ENCODE data around the gene SDK2.

SDK2 gene

DNA sequence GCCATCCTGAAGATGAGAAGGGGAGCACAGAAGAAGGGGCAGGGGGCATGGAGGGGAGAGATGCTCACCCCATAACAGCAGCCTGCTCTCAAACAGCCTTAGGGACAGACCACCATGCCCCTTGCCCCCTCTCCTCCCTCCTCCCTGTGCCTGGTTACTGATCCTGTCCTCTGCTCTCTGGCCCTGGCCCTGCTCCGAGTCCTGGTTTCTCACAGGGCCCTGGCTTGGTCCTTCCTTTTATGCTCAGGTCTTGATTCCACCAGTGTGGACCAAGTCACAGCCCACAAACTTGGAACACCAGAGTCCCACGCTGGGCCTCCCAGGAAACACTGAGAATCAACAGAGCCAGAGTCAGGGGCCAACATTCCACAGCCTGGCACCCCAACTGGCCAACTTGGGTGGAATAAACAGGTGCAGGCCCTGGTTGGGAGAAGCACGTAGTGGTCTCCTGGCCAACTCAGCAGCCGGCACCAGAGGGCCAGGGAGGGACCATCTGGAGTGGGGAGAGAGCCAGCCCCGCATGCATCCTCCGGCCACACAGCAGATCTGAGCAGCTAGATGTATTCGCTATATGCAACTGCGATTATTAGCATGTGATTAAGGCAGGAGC, 287.6 kb downstream of the SDK2 start:
- DNase-seq = no peak

- DNase-seq = no peak
Measured at GRCh38 chr17:73354423-73355284, 289.6 kb downstream of the SDK2 start.

DNA sequence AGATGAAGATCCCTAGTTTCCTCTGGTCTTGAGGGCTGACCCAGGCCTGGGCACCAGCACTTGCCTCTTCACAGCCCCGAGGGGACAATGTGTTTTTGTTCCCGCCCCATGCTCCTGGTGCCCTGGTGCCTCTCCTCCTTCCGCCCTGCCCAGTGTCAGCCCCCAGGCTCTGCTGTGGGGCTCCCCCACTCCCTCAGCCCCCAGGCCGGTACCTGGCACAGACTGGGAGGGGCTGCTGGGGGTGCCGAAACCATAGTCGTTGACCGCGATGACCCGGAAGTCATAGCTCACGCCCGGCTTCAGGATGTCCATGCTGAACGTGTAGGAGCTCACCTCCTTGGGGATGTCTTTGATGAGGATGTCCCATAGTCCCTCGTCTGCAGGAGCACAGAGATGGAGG, 292.0 kb downstream of the SDK2 start:
- no peak for DNase-seq

DNA sequence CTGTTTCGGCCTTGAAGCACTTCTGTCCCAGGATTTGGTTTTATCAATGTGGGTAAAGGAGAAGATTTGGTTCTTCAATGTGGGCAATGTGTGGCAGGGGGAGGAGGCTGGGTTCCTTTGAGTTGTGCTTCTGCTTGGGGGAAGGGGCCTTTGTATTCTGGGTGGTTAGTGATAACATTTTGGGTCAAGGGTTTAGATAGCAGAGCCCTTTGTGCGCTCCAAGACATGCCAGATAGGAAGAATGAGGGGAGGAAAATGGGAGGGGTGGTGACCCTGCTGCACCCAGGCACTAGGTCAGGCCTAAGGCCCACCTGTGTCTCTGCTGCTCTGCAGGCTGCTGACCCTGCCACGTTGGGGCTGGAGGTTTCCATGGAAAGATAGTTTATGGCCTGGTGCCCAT, 292.5 kb downstream of the SDK2 start:
- no peak for DNase-seq

DNA sequence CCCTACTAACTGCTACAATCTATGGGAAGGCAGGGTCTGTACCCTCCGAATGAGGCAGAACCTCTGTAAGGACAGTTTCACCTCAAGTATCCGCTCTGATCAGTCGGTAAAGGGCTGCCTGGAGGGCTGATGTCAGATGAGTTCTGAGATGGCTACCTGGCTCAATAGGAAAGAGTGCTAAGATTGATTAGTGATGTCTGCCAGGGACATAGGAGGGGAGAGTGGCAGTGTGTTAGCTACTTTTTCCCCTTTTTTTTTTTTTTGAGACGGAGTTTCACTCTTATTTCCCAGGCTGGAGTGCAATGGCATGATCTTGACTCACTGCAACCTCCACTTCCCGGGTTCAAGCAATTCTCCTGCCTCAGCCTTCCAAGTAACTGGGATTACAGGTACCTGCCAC, 293.4 kb downstream of the SDK2 start:
- no peak for DNase-seq

DNA sequence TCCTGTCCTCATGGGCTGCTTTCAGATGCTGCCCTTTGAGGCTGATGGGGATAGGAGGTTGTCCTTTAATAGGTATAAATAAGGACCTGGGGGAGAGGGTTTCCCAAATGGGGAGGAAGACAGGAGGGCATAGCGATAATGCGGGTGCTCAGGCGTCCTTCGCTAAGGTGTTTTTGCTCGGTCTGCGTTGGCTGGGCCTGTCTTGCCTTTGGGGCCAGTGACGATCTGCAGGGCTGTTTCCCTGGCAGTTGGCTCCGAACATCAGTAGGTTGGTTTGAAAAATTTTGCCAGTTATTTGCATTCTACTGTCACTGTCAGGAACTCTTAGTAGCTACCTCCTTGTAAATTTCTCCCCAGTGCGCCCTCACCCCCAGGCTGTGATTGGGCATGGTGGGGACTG, 294.6 kb downstream of the SDK2 start:
- DNase-seq = no peak

GRCh38 chr17:73349138-73349537, 295.1 kb downstream of the SDK2 start:
- no peak for DNase-seq

- DNase-seq = no peak
Measured at GRCh38 chr17:73348829-73349095, 295.5 kb downstream of the SDK2 start.

GRCh38 chr17:73348018-73348828, 296.0 kb downstream of the SDK2 start:
- no peak for DNase-seq

GRCh38 chr17:73347351-73347750, 296.9 kb downstream of the SDK2 start:
- DNase-seq = no peak

- DNase-seq = no peak
Measured at GRCh38 chr17:73346501-73347162, 297.6 kb downstream of the SDK2 start.

DNA sequence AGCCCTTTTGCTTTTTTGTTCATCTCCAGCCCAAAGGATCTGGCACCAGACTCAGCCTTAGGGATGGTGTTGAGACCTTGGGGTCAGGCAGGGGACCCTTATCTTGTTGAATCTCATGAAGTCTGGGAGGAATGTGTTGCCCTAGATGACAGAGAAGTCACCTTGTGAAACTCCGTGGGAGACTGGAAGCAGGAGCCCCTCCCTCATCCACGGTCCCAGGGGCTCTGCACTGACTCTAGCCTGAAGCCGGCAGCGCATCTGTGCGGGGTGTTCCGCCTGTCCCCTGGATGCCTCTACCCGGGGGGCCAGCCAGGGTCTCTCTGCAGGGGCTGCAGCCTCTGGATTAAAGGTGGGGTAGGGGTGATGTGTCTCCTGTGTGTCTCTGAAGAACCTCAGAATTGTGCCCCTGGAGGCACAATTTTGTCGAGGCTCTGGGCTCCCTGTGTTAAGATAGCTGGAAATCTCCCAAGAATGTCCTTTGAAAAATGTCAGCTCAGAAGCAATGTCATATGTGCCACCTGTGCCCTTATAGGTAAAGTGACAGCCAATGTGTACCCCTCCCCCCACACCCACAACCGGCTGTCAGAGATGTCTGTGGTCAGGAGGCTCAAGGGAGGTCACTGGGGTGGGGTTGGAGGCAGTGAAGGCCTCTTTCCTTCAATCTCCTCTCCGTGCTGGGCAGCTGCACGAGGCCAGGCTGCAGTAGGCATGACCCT, 300.3 kb downstream of the SDK2 start:
- DNase-seq = no peak

GRCh38 chr17:73343168-73343634, 301.0 kb downstream of the SDK2 start:
- DNase-seq = no peak

GRCh38 chr17:73342541-73343167, 301.6 kb downstream of the SDK2 start:
- DNase-seq = no peak

DNA sequence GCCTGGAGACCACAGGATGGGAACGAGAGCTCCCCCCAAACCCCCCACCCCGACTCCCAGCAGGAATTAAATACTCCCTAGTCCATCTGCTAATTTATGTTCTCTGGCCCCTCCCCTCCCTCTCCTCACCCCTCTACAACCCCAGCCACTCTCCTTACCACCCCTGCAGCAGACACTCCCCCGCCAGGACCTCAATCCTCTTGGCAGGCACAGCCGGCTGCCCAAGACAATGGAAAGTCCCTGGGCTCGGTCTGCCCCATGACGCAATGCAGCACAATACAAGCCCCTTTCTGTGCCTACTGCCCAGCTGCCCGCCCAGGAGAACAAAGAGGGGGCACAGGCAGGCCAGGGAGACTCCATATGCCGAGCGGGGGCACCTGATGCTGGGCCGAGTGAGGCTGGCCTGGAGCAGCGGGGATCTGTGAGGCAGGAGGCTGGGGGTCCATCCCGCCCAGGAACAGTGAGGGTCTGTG, 302.2 kb downstream of the SDK2 start:
- DNase-seq = no peak

GRCh38 chr17:73341350-73342049, 302.7 kb downstream of the SDK2 start:
- DNase-seq = no peak

DNA sequence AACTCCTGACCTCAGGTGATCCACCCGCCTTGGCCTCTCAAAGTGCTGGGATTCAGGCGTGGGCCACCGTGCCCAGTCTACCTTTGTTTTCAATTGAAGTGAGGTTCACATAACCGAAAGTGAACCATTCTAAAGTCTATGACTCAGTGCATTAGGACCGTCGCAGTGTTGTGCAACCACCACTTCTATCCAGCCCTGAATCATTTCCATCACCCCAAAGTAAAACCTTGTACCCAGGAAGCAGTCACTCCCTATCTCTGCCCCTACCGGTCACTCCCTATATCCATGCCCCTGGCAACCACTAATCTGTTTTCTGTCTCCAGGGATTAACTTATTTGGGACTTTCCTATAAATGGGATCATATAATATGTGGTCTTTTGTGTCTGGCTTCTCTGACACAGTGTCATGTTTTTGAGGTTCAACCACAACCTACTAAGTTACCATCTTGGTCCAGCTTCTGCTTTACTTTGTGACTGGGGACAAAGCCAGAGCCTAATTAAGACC, 304.1 kb downstream of the SDK2 start:
- DNase-seq = peak in 1 of 5 experiments; percentile 12

DNA sequence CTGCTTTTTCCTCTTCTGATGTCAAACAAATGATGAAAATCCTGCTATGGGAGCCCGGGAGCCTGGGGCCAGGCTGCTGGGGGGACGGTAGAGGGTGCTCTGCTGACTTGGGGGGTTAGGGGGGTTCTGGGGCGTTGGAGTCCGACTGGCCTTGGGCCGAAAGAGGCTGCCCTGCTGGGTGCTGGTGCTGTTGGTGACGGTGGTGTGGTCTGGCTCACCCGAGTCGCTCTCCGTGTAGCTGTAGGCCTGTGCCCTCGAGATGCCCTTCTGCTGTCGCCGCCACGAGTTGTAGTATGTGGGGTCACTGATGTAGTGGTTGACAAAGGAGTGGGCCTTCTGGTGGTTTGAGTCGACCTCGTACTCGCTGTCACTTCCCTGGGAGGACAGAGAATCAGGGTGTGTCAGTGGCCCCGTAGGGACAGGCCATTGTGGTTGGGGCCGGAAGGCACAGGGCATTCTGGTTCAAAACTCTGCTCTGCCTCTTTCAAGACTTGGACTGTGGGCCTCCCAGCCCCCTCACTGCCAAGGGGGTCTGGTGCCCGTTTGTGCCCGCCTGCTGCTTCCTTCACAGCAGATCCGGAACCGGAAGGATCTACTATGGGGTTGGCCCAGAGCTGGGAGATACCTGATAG, 305.6 kb downstream of the SDK2 start:
- DNase-seq = no peak

- no peak for DNase-seq
Measured at GRCh38 chr17:73338050-73338521, 306.2 kb downstream of the SDK2 start.

DNA sequence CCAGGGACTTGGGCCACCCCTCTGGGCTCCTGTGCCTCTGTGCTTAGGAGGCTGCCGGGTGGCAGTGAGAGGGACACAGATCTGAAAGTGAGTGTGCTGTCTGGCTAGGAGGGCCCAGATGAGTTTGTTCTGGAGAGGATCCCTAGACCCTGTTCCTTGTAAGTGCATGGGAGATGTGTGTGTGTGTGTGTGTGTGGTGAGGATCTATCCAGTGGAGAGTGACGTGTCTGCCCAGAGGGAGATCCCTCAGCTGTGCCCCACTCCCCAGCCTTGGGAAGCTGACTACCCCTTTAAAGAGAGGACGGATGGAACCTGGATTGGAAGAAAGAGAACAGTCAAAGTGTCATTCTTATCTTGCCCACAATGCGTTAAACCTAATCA, 306.9 kb downstream of the SDK2 start:
- no peak for DNase-seq
